KOPT-K1 (cell line): Measurements from ENCODE around the gene ADARB2.
"Not testable (repeated sequence)": the region's sequence is repeated elsewhere in the genome, so short reads cannot be mapped to it uniquely, and the experiment has no call there.

Experiments
- H3K27ac ChIP-seq: fragments of 200-600 bp; sonication (generic); 2 replicates; pipeline ENCODE4 v1.5.1; 2016; ENCODE audit warnings: antibody characterized with exemption, mild to moderate bottlenecking, low read depth, low read length; ENCODE audit not compliant: poor library complexity, severe bottlenecking
- H3K36me3 ChIP-seq: fragments of 200-600 bp; sonication (generic); 2 replicates; pipeline ENCODE4 v1.5.1; 2017; ENCODE audit warnings: antibody characterized with exemption, mild to moderate bottlenecking, low read length, moderate library complexity; ENCODE audit not compliant: insufficient read depth
- H3K9me3 ChIP-seq: fragments of 200-600 bp; sonication (generic); 2 replicates; pipeline ENCODE4 v1.5.1; 2017; ENCODE audit warnings: antibody characterized with exemption, low read length, mild to moderate bottlenecking; ENCODE audit not compliant: insufficient read depth, poor library complexity, severe bottlenecking

ADARB2 gene

GRCh38 chr10:1459664-1460063 lies 277.7 kb downstream of the ADARB2 start:
- not testable (repeated sequence) for H3K9me3 ChIP-seq, H3K36me3 ChIP-seq, H3K27ac ChIP-seq

- H3K36me3 ChIP-seq, result no peaks in the 10 kb centered on the region
- H3K27ac ChIP-seq, result peak overlapping the region; percentile 34
Observed at GRCh38 chr10:1454951-1455350, 282.4 kb downstream of the ADARB2 start.

DNA sequence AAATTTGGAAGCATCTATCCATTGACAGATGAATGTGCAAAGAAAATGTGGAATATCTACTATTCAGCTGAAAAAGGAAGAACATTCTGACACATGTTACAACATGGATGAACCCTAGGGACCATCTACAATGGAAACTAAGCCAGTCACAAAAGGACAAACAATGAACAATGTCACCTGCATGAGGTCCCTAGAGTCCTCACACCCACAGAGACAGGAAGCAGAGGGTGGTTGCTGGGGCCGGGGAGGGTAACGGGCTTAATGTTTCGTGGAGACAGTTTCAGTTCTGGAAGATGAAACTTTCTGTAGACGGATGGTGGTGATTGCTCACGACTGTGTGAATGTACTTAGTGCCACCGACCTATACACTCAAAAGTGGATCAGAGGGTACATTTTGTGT lies 282.9 kb downstream of the ADARB2 start:
- H3K36me3 ChIP-seq, result no peaks in the 10 kb centered on the region
- peak overlapping the region; percentile 34 for H3K27ac ChIP-seq
- no peaks in the 10 kb centered on the region for H3K9me3 ChIP-seq

More at GRCh38 chr10:1454951-1455350, 282.4 kb downstream of the ADARB2 start:
- no peaks in the 10 kb centered on the region for H3K9me3 ChIP-seq

DNA sequence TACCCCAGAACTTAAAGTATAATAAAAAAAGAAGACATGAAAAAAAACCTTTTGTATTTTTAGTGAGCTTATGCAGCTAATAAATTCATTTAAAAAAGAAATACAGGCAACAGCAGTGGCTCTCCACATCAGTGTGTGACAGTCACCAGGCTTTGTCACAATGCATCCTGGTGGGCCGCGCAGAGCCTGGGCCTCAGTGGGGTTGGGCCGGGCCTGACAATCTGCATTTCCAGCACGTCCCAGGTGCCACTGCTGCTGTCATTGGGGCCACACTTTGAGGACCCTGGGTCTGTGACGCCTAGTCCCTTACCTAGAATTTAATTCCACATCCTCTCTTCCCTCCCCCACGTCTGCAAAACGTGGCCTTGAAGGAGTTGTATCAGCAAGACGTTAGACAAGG lies 284.5 kb downstream of the ADARB2 start:
- H3K9me3 ChIP-seq, result no peaks in the 10 kb centered on the region
- no peaks in the 10 kb centered on the region for H3K36me3 ChIP-seq
- H3K27ac ChIP-seq, result no peak overlapping the region

DNA sequence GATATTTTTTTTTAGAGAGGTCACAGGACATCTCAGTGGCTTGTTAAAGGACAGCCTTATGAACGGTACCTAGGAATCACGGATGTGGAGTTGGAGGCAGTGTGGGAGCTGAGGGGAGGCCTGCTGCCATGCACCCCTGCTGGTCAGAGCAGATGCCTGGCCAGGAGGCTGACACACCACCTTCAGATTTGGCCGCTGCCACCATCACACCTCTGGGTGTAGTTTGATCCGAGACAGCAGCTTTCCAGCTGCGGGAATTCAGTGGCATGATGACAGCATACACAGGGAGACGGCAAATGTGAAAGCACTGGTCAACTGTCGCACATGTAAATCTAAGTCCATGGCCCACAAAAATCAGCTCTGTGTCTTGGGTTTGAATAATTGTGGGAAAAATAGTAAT lies 285.4 kb downstream of the ADARB2 start:
- Histone ChIP-seq H3K27ac (no peak overlapping the region), H3K36me3 (no peaks in the 10 kb centered on the region), H3K9me3 (no peaks in the 10 kb centered on the region)

GRCh38 chr10:1451362-1451888 lies 285.9 kb downstream of the ADARB2 start:
- Histone ChIP-seq H3K27ac (no peak overlapping the region), H3K9me3 (no peaks in the 10 kb centered on the region), H3K36me3 (no peaks in the 10 kb centered on the region)

DNA sequence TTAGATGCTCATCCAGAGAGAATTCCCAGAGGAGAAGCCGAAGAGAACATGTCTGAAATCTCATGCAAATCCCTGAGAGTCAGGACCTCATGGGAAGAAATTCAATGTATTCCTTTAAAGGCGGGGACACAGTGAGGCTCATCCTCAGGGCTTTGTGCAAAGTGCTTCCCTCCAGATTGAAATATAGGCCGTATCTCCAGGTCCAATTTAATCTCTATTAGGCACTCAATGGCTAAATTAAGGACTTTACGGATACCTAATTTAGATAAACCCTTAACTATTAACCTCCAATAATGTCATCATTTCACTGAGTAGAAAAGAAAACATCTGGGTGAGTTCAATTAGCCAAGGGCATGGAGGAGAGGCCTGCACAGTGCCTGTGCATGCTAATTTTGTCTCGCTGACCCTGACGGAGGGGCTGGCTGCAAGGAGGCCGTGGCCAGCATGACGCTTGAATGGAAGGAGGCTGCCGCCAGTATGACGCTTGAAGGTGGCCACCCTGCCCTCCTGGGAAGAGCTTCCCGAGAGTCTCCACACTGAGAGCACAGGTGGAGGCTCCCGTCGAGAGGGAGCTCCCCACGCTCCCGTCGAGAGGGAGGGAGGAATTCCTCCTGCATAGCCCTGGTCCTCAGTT lies 287.6 kb downstream of the ADARB2 start:
- Histone ChIP-seq H3K9me3 (no peaks in the 10 kb centered on the region), H3K36me3 (no peaks in the 10 kb centered on the region), H3K27ac (no peak overlapping the region)

DNA sequence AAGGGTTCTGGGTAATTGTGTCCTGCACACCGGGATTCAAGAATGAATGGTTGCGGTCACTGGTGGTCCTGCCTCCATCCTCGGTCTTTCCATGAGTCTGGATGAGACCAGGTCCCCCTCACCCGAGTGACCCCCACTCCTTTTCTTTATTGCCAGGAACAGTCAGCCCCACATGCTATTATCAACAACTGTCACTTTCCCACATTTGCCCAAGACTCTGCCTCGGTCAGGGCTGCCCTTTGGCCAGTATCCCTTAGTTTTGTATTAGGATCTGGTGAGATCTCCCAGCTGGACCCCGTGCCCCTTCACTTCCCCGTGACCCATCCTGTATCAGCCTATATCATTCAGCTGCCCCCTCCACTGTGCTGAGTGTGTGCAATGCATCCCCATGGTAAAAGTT lies 288.3 kb downstream of the ADARB2 start:
- Histone ChIP-seq H3K9me3 (no peaks in the 10 kb centered on the region), H3K27ac (no peak overlapping the region), H3K36me3 (no peaks in the 10 kb centered on the region)

- Histone ChIP-seq H3K36me3 (no peaks in the 10 kb centered on the region), H3K9me3 (no peaks in the 10 kb centered on the region), H3K27ac (no peak overlapping the region)
Observed at GRCh38 chr10:1448252-1448930, 288.9 kb downstream of the ADARB2 start.

GRCh38 chr10:1444826-1445225 lies 292.5 kb downstream of the ADARB2 start:
- no peaks in the 10 kb centered on the region for H3K36me3 ChIP-seq
- H3K9me3 ChIP-seq, result no peaks in the 10 kb centered on the region
- no peak overlapping the region for H3K27ac ChIP-seq

- H3K27ac ChIP-seq, result no peak overlapping the region
- H3K9me3 ChIP-seq, result no peaks in the 10 kb centered on the region
- H3K36me3 ChIP-seq, result no peaks in the 10 kb centered on the region
Observed at GRCh38 chr10:1440897-1441296, 296.4 kb downstream of the ADARB2 start.

DNA sequence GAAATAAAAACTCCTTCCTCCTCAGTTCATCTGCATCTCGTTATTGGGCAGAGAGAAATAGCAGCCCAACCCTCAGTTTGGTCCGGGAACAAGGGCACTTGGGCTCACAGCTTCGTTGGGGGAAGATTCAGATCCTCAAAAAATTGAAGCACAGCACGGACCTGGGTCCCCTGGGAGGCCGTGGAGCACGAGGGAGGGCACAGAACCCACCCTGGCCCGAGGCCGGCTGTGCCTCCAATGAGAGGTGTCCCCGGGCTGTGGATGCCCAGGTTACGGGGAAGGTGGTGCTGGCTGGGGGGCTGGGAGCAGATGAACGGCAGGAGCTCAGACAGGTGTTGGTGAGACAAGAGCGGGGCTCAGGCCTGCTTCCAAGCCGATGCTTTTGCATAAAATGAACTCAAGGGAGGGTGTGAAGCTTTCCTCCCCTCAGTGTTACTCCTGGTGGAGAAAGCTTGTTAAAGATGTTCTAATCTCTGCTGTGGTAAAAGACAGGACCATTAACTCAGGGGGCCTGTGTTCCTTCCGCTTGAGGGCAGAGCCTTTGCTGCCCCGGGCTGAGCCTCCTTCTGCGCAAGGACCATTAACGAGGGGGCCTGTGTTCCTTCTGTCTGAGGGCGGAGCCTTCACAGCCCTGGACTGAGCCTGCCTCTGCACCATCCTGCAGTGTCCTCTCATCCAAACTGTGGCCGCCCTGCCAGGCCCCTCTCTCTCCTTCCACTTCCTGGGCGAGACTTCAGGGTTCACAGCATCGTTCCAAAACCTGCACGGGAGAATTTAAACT lies 302.2 kb downstream of the ADARB2 start:
- peaks cover 7% of the 10 kb centered on the region for H3K9me3 ChIP-seq
- no peaks in the 10 kb centered on the region for H3K36me3 ChIP-seq
- H3K27ac ChIP-seq, result no peak overlapping the region

- no peaks in the 10 kb centered on the region for H3K36me3 ChIP-seq
- H3K27ac ChIP-seq, result no peak overlapping the region
- H3K9me3 ChIP-seq, result peaks cover 7% of the 10 kb centered on the region
Observed at GRCh38 chr10:1434202-1434601, 303.1 kb downstream of the ADARB2 start.

DNA sequence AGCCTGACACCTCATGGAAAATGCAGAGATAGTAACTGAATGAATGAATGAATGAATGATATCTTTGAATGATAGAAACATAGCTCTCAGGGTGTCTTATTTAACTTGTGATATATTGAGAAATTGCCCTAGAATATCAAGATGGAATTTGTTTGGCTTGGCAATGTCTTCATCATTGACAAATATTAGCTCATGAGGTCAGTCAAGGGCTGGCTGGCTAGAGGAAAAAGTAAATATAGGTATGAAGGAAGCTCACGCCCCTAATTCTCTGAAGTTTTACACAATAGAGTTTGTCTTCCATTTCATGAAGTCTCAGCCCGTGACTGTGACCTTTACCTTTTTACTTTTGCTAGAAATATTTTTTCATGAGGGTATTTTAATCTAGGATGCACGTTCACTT lies 305.2 kb downstream of the ADARB2 start:
- Histone ChIP-seq H3K9me3 (peaks cover 7% of the 10 kb centered on the region), H3K27ac (no peak overlapping the region), H3K36me3 (no peaks in the 10 kb centered on the region)

DNA sequence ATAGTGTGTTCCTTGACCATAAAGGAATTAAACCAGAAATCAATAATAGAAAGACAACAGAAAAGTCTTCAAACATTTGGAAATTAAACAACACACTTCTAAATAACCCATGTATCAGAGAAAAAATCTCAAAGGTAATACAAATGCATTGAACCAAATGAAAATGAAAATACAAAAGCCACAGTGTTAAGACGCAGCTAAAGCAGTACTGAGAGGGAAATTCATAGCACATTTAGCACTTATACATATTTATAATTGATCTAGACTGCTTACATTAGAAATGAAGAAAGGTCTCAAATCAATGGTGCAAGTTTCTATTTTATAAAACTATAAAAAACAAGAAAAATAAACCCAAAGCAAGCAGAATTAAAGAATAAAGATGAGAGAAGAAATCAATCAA lies 306.1 kb downstream of the ADARB2 start:
- peaks cover 7% of the 10 kb centered on the region for H3K9me3 ChIP-seq
- no peak overlapping the region for H3K27ac ChIP-seq
- no peaks in the 10 kb centered on the region for H3K36me3 ChIP-seq
